SIG-M5 (cell line): ENCODE results near the gene HIGD2B.
"Not testable (repeated sequence)": the region's sequence is repeated elsewhere in the genome, so short reads cannot be mapped to it uniquely, and the experiment has no call there.

Experiments
- DNase-seq: peaks from one replicate; lab custom pipeline; 2025; lab: John Stamatoyannopoulos, UW

The HIGD2B gene

GRCh38 chr15:72676838-72677237, 9.1 kb downstream of the HIGD2B start:
- DNase-seq, result no peak

- DNase-seq, result no peak
Observed at GRCh38 chr15:72671525-72671924, 14.5 kb downstream of the HIGD2B start.

- DNase-seq, result not testable (repeated sequence)
Observed at GRCh38 chr15:72670656-72671352, 15.2 kb downstream of the HIGD2B start.

DNA sequence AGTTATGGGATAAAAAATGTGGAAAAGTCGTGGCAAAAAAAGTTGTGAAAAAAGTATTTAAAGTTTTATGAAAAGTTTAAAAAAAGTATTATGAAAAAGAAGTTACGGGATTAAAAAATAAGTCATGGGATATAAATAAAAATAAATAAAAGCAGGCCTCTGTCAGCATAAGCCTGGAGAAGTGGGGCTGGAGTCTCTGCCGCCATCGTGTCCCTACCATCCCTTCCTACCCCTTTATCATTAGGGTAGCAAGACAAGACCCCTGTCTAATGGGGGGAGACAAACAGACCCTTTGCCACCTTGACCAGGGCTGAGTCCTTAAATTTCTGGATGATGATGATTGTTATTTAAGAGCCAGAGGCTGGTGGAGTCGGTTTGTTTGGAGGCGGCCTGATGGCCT, 16.2 kb downstream of the HIGD2B start:
- DNase-seq, result not testable (repeated sequence)

- DNase-seq, result not testable (repeated sequence)
Observed at GRCh38 chr15:72665706-72666105, 20.3 kb downstream of the HIGD2B start.

DNA sequence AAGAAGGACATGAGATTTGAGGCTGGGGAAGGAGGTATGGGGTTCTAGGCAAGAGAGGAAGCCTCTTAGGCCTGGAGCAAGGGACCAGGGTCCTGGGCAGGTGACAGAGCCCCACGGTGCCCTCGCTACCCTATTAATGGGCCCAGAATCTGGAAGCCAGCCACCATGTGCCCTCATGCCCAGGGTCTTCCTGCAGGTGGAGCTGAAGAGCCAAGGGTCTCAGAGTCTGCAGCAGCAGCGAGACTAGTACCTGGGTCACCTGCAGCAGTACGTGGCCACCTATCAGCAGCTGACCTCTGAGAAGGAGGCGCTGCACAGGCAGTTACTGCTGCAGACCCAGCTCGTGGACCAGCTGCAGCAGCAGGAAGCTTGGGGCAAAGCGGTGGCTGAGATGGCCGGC, 22.1 kb downstream of the HIGD2B start:
- DNase-seq, result not testable (repeated sequence)

- not testable (repeated sequence) for DNase-seq
Observed at GRCh38 chr15:72661081-72661480, 24.9 kb downstream of the HIGD2B start.

DNA sequence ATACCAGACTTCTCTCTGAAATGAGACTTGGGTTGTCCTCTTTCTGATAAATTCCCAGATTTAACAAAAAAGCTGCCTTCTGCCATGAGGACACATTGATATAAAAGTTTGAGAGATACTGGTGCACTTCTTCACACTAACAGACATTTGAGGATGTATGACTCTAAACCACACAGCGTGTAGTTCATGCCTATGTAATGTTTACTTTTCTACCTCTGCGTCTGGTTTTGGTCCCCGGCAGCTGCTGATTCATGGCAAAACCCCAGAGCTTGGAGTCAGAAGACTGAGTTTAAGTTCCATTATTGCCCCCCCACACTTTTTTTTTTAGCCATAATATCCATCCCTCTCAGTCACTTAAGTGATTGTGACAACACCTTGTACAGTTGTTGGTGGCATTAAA, 30.0 kb downstream of the HIGD2B start:
- not testable (repeated sequence) for DNase-seq

- DNase-seq, result not testable (repeated sequence)
Observed at GRCh38 chr15:72654397-72654796, 31.6 kb downstream of the HIGD2B start, which contains the start of gene GOLGA6B. GOLGA6B (plus strand) TSS chr15:72654697; CDS start chr15:72654738, 41 bp downstream.

DNA sequence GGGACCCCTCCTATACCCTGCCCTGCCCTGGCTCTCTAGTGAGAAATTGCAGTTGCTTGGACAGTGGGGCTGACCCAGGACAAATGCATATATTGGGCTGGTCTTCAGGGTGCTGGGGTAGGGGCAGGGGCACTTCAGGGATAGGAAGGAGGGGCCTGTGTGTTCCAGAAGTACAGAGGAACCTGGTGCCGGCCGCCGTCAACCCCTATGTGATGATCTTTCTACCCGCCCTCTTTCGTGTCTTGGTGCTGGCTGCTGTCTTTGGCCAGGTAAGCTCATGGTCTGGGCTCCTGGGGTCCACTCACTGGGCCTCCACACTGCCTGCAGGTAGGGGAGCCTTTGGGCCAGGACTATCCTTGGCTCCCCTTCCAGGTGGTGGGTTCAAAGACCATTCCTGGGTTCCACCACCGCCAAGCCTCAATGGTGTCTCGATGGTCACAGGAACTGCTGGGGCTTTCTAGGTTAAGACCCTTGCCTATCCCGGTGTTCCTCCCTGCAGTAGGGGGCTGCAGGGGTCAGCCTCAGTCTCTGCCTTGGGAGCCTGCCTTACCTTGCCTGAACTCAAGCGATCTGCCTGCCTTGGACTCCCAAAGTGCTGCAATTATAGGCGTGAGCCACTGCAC, 37.2 kb downstream of the HIGD2B start:
- not testable (repeated sequence) for DNase-seq

DNA sequence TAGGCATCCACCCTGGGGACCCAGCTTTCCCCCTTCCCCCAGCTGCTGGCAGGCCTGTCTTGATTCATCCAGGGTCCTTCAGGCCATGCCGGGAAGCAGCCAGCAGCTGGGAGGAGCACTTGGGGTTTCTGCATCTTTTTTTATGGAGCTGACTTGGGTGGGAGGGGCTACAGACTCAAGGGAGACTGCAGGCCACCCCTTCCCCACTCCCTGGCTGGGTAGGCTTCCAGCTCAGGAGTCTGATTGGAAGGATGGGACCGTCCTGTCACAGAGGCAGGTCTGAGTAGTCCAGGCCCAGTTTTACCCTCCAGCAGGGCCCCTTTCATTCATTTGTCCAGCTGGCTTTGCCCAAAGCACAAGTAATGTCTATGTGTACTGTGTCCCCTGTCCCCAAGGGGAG, 43.7 kb downstream of the HIGD2B start:
- not testable (repeated sequence) for DNase-seq

DNA sequence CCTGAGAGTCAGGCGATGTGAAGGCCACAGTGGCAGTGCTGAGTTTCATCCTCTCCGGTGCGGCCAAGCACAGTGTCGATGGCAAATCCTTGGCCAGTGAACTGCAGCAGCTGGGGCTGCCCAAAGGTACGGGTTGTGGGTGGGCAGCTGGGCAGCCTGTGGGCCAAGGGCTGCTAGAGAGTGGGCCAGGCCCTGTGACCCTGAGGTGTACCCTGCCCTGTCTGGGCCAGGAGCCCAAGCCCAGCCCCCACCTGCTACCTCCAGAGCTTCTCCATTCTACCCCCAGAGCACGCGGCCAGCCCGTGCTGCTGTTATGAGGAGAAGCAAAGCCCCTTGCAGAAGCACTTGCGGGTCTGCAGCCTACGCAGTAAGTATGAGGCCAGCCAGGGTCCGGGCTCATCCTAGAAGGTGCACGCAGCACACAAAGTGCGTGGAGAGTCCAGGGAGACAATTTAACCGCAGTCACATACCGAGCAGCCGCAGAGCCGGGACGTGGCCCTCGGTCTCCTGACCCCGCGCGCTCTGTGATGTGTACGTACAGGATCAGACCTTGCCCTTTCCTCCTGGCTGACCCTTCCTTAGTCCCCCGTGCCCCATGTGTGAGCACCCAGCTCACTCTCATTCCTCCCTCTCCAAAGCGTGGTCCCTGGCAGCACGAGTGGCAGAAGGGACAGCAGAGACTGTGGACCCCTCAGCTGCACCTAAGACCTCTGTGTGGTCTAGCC, 46.1 kb downstream of the HIGD2B start:
- not testable (repeated sequence) for DNase-seq

- not testable (repeated sequence) for DNase-seq
Observed at GRCh38 chr15:72636519-72637282, 49.3 kb downstream of the HIGD2B start.

- not testable (repeated sequence) for DNase-seq
Observed at GRCh38 chr15:72629068-72629570, 56.9 kb downstream of the HIGD2B start.

DNA sequence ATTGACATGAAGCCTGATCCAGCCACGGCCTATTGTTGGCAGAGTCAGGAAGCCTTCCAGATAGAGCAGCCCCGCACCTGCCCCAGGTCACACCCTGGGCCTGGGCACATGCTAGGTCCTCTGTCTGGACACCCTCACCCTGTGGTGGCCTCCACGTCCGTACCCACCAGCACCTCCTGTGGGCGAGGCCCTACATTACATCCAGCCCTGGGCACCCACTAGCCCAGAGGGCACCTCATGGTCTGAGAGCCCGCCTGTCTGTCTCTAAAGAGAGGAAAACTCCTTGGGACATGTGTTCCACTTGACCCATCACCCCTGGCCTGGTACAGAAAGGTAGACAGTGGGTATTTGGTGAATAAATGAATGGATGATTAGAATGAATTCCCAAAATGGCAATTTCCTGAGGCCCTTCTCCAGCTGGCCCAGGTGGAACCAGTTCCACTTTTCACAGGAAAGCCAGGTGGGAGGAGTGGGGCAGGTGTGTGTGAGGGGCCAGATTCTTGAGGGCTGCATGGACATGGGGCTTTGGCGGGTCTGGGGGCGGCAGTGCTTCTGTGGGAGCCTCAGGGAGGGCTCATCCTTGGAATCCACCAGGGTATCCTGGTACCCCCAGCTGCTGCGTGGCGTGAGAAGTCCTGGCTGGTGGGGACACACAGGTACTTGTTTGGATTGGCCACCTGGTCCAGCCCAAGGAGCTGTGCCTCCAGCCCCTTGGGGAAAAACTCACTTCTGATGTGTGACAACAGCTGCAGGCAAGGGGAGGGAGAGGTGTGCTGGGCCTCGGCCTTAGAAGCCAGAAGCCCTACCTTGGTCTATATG, 57.5 kb downstream of the HIGD2B start:
- not testable (repeated sequence) for DNase-seq

DNA sequence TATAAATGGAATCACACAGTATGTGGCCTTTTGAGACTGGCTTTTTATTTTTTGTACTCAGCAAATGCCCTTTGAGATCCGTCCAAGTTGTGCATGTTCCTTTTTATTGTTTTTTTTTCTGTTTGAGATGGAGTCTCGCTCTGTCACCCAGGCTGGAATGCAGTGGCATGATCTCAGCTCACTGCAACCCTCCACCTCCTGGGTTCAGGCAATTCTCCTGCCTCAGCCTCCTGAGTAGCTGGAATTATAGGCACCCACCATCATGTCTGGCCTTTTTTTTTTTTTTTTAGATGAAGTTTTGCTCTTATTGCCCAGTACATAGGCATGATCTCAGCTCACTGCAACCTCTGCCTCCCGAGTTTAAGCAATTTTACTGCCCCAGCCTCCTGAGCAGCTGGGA, 59.8 kb downstream of the HIGD2B start:
- not testable (repeated sequence) for DNase-seq
